ENCODE data around the gene SAMD7.

SAMD7 gene, protein sequence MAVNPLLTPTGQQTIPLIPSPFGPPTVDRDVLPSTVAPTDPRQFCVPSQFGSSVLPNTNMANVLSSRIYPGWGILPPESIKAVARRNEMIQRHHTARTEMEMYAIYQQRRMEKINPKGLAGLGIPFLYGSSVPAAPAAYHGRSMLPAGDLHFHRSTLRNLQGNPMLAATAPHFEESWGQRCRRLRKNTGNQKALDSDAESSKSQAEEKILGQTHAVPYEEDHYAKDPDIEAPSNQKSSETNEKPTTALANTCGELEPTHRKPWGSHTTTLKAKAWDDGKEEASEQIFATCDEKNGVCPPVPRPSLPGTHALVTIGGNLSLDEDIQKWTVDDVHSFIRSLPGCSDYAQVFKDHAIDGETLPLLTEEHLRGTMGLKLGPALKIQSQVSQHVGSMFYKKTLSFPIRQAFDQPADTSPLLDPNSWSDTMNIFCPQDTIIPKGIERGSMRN

DNA sequence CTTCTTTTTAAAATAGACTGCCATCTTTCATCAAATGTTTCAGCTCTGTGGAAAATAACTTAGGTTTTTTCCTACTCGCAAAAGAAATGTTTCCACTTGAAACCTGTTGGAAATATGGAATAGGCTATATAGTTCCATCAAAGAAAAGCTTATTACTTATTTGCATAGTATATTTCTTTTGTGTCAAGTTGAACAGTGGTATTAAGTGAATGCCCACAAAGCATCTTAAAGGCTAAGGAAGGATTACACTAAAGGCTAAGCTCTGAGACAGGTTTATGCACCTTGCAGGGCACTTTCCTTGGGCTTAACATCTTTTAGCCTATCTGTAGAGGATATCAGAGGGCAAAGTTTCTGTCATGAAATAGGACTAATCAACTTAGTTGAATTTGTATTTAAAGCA lies at the start of gene SAMD7:
SAMD7 (plus strand) TSS at position 301 of the 400 bp plus-strand sequence. CDS start 7,927 bp downstream, outside the sequence.
- DNase-seq (ENCODE audit: low spot score): no peak

DNA sequence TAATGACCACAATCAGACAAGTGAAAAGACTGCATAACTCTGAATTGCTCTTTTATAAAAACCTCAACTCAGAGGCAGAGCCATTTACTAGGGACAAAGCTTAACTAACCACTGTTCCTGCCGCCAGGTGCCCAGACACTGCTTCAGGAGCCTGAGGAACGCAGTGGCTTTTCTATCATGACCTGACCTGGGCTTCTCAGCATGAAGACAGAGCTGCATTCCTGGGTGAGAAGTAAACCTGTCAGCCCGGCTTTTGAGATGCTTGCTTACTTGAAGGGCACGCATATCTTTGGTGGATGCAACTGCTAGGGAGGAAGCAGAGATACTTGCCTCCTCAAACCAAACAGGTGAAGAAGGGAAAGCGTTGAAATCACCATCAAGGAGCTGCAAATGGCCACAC lies 49.5 kb upstream of the SAMD7 start:
- no peak for DNase-seq (ENCODE audit: low spot score)

DNA sequence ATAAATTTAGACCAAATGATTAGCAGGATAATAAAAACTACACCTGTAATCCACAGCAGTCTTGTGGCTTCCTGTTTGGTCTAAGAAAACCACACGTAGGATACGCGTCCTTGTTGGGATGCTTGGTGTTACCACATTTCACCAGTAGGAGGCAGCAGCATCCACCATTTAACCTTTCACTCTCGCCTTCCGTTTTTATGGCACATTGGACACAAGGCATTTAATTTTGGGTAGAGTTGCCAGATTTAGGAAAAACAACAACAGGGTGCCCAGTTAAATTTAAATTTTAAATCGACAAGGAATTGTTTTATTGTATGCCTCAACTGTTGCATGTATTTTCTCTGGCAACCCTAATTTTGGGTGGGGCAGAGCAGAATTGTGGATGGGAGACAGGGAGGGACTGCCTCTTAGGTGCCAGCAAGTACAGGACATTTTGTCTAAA lies 47.9 kb upstream of the SAMD7 start:
- DNase-seq (ENCODE audit: low spot score): peak; percentile 63

DNA sequence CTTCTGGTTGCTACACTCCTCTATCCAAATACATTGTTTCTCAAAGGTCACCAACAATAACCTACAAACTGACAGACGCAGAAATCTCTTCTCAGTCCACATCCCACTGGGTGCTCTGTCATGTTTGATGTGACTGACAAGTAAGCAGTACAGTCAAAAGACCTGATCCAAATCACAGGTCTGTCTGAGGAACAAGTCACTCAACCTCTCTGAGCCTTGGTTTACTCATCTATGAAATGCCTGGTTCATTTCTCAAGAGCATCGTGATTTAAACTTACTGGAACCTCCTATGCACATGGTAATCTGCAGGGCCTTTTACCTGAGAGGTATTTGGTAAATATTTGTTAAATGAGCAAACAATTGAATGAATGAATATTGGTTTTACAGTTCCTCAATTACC lies 47.1 kb upstream of the SAMD7 start:
- DNase-seq (ENCODE audit: low spot score): no peak

DNA sequence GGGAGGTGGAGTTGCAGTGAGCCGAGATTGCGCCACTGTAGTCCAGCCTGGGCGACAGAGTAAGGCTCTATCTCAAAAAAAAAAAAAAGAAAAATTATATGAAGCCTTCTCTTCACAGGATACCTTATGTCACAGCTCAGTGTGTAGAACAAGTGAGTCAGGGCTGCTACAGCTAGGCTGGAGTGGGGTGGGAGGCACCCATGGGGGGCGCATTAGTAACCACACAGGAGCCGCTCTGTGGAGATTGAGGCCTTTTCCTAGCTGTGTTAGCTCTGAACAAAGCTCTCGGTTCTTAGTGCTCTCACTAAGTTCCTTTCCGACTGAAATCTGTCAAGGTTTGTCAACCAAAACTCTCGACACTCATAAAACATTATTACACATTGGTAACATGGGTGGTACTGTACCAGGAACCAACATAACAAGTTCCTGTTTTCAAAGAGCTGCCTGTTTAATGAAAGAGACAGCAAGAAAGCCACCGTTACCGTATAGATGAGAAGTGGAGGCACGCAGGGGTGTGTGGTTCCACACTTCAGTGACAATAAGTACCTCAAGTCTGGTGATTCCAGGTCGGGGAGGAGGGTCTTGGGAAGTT lies 46.1 kb upstream of the SAMD7 start:
- DNase-seq (ENCODE audit: low spot score): no peak

DNA sequence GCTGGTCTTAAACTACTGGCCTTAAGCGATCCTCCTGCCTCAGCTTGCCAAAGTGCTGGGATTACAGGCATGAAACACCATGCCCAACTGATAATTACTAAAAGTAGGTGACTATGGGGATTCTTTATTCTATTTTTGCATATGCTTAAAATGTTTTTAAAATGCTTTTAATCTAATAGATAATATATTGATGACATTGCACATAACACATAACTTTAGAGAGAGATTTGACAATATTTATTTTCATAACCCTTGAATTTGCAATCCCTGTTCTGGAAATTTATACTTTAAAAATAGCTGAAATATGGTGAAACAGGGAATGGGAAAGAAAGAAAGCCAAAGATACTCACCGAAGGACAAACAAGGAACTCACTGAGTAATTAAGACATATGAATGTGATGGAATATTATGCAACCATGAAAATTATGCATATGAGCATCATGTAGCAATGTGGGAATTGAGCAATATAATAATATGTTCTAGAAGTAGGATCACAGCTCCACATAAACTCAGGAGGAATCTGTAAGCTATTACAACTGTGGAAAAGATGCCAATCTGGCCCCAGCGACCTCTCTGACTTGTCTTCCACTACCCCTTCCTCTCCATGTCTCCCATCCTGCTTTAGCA lies 43.7 kb upstream of the SAMD7 start:
- DNase-seq (ENCODE audit: low spot score): no peak

DNA sequence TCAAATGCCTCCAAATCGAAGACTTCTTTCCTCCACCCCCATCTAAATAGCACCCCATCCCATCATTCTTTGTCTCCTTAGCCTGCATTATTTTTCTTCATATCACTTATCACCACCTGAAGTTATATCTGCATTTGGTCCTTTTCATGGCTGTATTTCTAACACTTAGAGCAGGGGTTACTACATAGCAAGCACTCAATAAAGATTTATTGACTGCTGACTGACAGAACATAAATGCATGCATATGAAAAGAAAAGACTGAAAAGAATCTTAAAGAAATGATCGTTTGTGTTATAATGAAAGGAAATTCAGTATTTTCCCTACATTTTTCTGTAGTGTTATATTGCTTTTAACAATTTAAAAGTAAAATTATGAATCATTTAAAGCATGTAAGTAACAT lies 43.0 kb upstream of the SAMD7 start:
- DNase-seq (ENCODE audit: low spot score): no peak

DNA sequence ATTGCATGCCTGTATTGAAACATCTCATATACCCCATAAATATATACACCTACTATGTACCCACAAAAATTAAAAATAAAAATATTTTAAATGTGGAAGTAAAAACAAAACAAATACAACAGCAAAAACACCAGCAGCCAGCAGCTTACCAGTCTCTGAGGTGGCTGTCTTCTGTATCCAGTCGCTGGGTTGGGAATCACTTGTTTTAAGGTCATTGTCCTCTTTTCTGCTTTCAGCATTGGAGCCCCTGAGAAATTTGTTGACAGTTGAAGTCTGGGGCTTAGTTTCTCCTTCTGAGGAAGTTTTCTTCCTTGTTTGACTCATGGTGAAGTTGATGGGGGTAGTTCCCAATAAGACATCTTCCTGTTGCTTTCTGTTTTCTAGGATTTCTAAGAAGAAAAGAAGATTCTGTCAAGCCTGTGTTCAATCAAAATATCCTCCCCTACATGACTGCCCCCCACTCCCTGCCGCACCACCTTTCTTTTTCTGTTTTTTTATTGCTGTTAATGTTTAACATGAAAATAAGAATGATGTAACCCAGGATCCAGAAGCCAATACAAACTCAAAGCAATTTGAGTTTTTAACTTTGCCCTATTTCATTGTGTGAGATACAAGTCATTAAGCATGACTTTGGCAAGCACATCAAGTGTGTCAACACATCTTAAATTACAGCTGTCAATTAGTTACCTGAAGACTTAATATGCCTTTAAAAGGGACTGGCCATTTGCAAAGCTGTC lies 41.7 kb upstream of the SAMD7 start, which contains the start of gene LRRC31:
LRRC31 (minus strand) TSS at position 452 of the 737 bp plus-strand sequence; CDS start at position 324, 128 bp downstream.
- DNase-seq (ENCODE audit: low spot score): no peak

DNA sequence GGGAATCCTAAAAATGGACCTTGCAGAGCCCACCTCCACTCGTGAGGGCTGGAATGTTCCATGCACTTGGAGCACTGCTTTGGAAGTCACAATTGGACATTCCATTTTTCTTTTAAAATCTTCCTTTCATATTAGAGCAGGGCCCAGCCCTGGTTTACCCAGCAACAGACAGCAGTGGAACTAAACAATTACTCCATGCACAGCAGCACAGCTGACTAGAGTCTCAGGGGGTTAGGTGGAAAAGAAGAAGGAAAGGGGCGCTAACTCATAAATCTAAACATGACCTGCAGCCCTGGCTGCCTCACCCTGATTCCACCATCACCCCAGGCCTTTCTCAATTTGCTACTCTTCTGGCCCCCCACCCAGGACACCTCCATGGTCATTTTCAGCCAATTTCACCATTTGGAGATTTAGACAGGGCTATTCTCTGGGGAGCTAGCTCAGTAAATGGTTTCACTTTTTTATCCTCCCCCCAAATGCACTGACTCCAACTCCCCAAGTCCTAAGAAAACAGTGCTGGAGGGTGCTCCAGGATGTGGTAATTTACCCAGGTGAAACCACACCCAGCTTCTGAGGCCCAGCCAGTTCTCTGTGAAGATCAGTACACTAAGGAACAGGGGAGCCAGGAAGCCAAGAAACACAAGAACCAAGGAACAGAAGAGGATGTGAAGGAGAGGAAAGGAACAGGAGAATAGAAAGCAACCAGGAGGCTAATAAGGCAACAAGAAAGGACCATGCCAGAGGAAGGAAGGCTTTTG lies 40.1 kb upstream of the SAMD7 start:
- DNase-seq (ENCODE audit: low spot score): no peak

DNA sequence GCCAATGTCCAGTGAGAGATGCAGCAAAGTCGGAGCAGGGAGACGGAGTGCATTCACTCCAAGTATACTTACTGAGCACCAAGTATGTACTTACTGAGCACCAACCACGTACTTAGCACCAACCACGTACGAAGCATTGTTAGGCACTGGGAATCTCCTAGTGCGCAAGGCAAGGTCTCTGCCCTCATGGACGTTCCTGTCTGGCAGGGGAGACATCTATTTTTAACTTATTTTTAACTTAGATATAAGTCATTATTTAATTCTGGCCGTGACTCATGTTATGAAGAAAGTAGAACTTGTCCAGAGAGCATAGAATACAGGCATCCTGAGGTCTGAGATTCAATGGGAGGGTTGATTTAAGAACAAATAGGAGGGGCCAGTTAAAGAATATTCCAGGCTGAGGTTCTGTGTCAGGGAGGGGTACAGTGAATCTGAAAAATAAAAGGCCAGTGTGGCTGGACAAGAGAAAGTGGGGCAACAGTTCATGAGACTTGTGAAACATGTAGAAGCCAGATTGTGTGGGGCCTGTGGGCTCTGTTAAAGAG lies 32.3 kb upstream of the SAMD7 start:
- no peak for DNase-seq (ENCODE audit: low spot score)

DNA sequence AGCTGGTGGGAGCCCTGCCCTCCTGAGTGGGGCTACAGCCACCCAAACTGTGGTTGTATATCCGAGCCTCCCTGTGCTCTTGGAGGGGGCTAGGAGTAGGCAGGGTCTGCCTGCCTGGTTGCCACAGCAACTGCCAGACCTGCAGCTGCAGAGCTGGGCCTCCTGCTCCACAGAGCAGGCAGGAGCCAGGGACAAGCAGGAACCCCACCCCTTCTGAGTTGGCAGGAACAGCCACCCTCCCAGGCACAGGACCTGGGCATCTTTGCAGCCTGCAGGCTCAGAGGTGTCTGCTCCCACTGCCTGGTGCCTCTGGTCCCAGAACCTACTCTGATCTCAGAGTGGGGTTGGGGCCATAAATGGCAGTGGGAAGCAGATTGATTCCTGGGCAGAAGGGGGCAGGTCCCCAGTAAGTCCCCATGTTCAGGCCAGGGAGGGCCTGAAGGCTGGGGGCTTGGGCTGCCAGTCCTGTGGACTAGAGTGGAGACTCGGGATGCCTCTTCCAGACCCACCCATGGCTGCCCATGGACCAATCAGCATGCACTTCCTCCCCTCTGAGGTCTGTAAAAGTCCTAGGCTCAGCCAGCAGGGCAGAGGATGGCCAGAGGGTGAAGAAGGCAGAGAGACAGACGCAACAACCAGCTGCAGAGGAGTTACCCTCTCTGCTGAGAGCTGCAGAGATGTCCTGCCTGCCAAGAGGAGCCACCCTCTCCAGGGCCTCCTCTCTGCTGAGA lies 31.4 kb upstream of the SAMD7 start:
- no peak for DNase-seq (ENCODE audit: low spot score)

DNA sequence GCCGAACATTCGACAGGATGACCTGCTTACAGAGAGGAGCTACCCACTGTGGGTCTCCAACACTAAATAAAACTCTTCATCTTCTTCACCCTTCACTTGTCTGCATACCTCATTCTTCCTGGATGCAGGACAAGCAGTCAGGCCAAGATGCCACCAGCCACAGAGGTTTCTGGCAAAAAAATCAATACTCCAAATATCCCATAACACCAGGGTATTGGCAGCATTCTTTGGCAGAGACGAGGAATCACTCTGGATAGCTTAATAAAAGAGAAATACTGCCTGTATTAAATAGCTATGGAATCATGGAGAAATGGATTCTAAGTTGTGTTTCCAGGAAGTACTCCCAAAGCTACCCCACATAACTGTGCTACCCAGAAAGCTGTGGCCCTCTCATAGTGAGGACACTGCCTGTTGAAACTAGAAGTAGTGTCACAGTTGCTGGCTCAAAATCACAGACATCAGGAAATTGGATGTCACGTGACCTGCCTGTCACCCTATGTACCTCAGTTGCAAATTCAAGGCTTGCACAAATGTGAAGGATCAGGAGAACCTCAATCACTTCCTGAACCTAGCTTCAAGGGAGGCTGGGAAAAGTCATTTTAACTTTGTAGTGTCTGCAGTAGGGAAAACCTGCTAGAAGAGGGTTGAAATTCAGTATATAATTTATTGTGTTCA lies 30.7 kb upstream of the SAMD7 start:
- DNase-seq (ENCODE audit: low spot score): no peak

DNA sequence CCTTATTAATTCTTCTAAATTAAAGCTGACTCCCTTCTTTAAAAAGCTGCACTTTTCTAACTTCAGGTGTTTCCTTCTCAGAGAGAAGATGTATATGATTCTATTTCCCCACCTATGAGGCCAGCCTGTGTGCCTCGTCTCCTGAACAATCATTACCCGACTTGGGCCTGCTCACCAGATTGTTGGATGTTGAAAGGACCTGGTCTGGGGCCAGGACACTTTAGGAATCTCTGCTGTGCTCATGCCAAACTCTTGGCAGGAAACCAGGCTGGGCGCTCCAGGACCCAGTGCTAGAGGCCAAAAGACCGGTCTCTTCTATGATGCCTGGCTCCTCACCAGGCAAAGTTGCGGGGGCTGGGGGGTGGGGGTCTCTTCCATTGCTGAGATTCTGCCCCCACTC lies 24.7 kb upstream of the SAMD7 start:
- peak; percentile 63 for DNase-seq (ENCODE audit: low spot score)

DNA sequence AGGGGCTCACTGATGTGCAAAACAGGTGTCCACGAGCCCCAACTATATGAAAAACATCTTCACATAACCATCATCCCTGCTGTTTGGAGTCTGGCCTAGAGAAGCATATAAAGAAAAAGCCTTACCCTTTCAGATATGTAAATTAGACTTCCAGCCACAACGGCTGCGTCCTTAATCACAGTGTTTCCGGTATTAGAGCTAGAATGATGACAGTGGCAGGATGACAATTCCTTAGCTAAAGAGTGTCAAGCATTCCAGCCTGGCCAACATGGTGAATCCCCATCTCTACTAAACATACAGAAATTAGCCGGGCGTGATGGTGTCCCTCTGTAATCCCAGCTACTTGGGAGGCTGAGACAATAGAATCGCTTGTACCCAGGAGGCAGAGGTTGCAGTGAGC lies 19.5 kb upstream of the SAMD7 start:
- no peak for DNase-seq (ENCODE audit: low spot score)

DNA sequence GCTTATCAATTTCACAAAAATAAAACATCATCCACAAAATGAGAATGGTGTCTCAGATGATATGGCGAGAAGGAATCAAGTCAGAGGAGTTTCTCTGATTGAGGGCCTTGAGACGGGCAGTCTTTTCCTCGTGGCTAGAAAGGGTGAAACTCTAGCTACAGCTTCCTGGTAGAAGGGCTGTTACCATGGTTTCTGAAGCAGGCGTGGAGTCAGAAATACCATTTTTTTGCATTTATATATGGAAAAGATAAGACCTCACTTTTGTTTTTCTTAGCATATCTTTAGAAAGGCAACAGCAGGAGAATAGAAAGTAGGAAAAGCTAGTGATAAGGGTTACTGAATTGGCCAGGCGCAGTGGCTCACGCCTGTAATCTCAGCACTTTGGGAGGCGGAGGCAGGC lies 17.3 kb upstream of the SAMD7 start:
- no peak for DNase-seq (ENCODE audit: low spot score)

DNA sequence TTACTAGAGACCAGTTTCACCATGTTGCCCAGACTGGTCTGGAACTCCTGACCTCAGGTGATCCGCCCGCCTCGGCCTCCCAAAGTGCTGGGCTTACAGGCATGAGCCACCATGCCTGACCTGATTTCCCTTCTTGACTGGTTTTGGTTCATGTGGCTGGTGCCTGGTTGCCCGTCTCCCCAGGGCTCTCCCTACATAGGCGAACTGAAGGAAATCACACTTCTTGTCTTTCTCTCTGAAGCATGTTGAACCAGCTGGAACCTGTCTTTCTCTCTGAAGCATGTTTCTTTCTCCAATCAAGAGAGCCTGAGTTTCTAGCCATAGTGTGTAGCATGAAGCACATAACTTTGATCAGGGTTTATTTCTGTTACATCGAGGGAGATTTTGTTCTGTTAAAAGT lies 16.3 kb upstream of the SAMD7 start:
- no peak for DNase-seq (ENCODE audit: low spot score)

DNA sequence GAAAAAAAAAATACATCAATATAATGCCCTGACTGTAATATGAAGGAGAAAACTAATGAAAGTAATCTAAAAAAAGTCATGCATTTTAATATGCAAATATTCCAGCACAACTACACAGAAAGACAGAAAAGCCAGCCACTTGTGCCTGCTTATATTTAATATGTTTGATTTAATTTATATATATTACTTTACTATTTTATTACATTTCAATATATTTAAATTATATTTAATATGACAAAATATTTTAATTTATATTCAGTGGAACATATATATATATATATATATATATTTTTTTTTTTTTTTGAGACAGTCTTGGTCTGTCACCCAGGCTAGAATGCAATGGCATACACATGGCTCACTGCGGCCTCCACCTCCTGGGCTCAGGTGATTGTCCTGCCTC lies 14.1 kb upstream of the SAMD7 start:
- no peak for DNase-seq (ENCODE audit: low spot score)

DNA sequence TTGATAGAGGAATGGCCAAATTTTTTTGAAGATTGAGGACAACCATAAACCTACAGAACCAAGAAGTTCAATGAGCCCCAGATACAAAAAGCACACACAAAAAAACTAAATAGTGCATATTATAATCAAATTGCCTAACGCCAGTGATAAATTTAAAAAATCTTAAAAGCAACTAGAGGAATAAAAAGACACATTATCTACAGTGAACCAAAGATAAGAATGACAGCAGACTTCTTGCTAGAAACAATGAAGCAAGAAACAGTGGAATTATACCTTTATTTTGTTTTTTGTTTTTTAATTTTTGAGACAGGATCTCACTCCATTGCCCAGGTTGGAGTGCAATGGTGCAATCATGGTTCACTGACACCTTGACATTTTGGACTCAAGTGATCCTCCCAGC lies 9.9 kb upstream of the SAMD7 start:
- no peak for DNase-seq (ENCODE audit: low spot score)

DNA sequence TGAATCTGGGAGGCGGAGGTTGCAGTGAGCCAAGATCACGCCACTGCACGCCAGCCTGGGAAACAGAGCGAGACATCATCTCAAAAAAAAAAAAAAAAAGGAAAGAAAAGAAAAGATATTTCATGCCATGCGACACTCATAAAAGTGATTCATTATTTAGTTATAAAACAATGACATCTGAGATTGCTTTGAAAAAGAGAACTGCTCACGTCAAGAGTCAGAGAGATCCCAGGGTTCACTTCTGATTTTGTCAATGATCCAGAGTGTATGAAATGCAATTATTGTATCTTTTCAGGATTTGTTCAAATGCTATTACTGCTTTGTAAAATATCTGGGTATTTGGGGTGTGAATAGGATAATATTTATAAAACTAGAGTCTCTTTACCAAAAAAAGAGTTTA lies 6.0 kb upstream of the SAMD7 start:
- DNase-seq (ENCODE audit: low spot score): no peak

DNA sequence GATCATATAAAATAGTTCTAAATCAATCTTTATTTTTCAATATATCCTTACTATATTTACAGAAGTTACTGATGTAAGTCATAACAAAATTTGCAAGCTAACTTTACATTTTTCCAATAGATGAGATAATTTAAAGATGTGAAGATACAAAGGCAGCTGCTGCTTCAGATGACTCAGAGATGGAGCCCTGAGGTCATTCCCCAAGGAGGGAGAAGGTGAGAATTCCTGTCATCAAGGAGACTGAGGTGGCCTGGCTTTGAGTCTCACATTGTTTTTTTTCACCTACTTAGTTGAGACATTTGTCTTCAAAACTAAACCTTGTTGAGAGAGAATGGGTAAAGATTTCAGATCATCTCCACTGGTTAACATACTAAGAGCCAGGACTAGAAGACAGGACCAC lies 3.9 kb upstream of the SAMD7 start:
- DNase-seq (ENCODE audit: low spot score): no peak
